ENCODE measurements around the gene BPIFB3.

Gene BPIFB3

DNA sequence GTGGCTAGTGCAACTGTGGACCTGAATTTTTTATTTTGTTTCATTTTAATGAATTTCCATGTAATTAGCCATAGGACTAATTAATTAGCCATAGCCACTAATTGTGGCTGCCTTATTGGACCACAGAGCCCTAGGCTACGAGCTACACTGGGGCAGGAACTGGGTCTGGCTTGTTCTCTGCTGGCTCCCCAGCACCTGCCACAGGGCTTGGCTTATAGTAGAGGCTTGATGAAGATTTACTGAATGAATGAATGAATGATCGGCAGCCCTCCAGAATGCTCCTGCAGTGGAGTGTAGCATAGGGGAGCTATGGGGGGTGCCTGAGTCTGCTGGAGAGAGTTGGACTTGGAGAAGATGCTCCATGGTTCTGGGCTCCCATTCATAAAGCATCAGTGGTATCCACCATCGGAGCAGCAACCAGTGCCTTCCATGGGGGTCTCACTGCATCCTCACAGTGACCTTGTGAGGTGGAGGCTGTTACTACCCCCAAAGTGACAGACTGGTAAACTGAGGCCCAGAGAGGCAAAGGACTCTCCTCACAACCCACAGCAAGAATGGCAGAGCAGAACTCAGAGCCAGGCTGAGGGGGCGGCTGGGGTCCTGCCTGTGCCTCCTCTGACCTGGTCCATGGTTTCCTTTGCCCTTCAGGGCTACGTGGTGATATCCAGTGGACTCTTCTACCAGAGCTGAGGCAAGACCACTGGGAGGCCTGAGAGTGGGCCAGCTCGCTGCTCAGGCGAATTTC, 30.8 kb upstream of the BPIFB3 start:
- TF ChIP-seq, protein P1, sequence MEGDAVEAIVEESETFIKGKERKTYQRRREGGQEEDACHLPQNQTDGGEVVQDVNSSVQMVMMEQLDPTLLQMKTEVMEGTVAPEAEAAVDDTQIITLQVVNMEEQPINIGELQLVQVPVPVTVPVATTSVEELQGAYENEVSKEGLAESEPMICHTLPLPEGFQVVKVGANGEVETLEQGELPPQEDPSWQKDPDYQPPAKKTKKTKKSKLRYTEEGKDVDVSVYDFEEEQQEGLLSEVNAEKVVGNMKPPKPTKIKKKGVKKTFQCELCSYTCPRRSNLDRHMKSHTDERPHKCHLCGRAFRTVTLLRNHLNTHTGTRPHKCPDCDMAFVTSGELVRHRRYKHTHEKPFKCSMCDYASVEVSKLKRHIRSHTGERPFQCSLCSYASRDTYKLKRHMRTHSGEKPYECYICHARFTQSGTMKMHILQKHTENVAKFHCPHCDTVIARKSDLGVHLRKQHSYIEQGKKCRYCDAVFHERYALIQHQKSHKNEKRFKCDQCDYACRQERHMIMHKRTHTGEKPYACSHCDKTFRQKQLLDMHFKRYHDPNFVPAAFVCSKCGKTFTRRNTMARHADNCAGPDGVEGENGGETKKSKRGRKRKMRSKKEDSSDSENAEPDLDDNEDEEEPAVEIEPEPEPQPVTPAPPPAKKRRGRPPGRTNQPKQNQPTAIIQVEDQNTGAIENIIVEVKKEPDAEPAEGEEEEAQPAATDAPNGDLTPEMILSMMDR (IDR thresholded peaks at IDR 0.05; ENCODE audit: borderline replicate concordance, insufficient read depth, low read depth, low read length), result no peak
- no peak overlapping the region for H3K4me3 ChIP-seq (ENCODE audit: low read depth, low read length)

DNA sequence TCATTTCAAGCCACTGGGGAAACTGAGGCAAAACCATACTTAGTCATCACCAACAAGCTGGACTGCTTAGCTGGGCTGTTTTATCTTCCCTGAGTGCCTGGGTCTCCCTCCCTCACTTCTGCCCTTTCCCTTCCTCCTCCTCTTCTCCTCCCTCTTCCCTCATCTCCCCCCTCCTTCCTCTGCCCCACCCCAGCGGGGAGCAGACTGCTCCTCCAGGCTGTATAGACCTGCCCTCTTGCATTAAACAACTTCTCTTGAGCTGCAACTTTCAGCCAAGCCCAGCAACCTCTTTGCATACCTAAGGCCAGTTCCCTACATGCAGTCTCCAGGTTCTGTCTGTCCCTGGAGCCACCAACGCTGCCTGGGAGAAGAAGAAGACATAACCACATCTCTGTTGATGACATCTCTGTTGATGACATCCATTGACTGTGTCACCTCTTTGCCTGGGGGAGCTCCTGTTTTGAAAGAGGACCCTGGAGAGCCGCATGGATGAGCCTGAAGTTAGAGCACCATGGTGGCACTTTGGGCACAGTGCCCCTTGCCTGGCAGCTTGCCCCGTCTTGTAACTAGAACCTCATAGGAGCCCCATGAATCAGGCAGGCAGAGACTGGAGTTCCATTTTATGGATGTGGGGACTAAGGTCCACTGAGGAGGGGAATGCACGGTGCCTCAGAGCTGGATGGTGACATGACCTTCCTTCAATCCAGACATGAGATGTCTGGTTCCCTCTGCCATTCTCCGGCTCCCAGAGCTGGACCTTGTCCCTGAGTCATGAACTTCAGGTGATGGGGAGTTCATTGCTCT, 30.1 kb upstream of the BPIFB3 start:
- H3K4me3 ChIP-seq (ENCODE audit: low read depth, low read length), result no peak overlapping the region
- TF ChIP-seq, protein P1 (IDR thresholded peaks at IDR 0.05; ENCODE audit: borderline replicate concordance, insufficient read depth, low read depth, low read length), result no peak

DNA sequence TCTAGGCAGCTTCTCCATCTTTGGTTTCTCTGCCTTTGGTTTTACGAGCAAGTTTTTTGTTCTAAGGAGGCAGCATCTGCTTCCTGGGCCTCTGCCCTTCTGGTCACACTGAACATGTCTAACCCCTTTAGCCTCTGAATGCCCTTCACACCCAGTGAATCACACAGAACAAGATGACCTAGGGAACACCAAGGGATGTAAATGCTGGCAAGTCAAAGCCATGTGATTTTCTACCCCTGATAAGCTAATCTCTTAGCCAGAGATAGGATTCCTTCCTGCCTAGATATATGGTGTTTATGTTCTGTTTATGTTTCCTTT, 29.5 kb upstream of the BPIFB3 start:
- H3K4me3 ChIP-seq (ENCODE audit: low read depth, low read length), result no peak overlapping the region
- TF ChIP-seq, protein P1 (IDR thresholded peaks at IDR 0.05; ENCODE audit: borderline replicate concordance, insufficient read depth, low read depth, low read length), result no peak

DNA sequence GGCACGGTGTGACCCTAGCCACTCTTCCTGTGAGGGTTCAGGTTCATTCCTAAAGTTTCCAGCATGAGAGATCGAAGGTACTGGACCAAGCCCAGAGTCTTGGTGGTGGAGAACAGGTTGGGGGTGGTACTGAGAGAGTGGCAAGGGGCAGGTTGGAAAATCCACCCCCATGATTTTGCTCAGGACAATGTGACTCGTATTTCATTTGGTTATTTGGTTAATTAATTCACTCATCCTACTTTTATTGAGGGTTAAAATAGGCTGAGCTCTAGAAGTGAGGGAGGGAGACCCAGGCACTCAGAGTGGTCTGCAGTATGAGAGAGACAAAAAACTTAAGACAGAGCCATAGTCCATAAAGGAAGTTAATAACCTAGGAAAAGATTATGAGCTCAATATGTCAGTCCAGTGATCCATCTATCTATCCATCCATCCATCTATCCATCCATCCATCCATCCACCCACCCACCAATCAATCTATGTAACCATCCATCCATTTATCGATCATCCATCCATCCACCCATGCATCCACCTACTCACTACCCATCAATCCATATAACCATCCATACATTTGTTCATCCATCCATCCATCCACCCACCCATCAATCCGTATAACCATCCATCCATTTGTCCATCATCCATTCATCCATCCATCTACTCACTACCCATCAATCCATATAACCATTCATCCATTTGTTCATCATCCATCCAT, 28.9 kb upstream of the BPIFB3 start:
- TF ChIP-seq, protein P1 (IDR thresholded peaks at IDR 0.05; ENCODE audit: borderline replicate concordance, insufficient read depth, low read depth, low read length), result no peak
- no peak overlapping the region for H3K4me3 ChIP-seq (ENCODE audit: low read depth, low read length)

DNA sequence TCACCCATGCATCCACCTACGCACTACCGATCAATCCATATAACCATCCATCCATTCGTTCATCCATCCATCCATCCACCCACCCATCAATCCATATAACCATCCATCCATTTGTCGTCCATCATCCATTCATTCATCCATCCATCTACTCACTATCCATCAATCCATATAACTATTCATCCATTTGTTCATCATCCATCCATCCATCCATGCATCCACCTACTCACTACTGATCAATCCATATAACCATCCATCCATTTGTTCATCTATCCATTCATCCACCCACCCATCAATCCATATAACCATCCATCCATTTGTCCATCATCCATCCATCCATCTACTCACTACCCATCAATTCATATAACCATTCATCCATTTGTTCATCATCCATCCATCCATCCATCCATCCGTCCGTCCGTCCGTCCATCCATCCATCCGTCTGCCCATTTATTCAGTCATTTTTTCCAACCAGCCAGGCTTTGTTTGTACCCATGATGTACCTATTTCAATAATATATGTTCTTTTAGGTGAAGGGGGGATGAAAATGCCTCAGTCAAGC, 28.3 kb upstream of the BPIFB3 start:
- TF ChIP-seq, protein P1 (IDR thresholded peaks at IDR 0.05; ENCODE audit: borderline replicate concordance, insufficient read depth, low read depth, low read length), result no peak
- H3K4me3 ChIP-seq (ENCODE audit: low read depth, low read length), result no peak overlapping the region

DNA sequence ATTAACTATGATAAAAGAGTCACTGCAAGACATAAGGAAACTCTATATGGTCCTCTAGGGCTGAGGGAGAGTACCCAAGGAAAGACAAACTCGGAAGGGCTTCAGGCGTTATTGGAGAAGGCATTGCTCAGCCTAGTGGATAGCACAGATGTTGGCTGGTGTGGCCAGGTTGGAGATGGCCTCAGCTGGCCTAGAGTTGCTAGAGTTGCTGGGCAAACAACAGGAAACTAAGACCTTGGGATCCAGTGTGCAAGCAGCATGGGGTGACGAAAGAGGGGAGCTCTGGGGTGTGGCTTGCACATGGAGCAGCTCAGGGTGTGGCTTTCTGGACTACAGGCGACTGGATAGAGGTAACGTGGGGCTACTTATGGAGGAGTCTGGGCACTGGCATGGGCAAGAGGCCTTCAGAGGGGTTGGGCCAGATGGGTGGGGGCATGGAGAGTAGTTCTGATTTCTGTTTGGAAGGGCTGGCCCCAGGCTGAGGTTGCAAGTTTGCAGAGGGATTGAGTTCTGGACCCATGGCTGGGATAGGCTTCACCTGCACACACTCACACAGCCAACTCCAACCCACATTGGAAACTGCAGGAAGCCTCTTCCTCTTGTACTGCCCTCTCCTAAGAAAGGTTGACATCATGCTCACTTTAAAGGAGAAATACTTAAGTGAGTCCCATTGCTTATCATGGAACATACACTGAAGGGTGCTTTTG, 27.5 kb upstream of the BPIFB3 start:
- H3K4me3 ChIP-seq (ENCODE audit: low read depth, low read length), result no peak overlapping the region
- TF ChIP-seq, protein P1 (IDR thresholded peaks at IDR 0.05; ENCODE audit: borderline replicate concordance, insufficient read depth, low read depth, low read length), result no peak
